Esophagus squamous epithelium (tissue), 5 donors: ENCODE results near the gene FAM78B. TPM values are rescaled to one million over a fixed set of nuclear protein-coding genes. Genes with fewer than 3 reads are reported as not detected.

ENCODE experiments used
- DNase-seq: peaks from one replicate; lab custom pipeline; 2025; lab: John Stamatoyannopoulos, UW
- H3K27ac ChIP-seq, 4 donors: fragments of 200-600 bp; sonication (generic); one replicate each; pipeline ENCODE4 v1.5.1; 2016 to 2019; ENCODE audit warnings: mild to moderate bottlenecking in 1 of 4
- H3K27me3 ChIP-seq, 4 donors: fragments of 200-600 bp; sonication (generic); 1 replicate in 3 of 4; 2 replicates in 1 of 4; pipeline versions ENCODE4 v1.5.1 to v1.6.0; 2017 to 2021; ENCODE audit warnings: antibody characterized with exemption in 1 of 4
- H3K36me3 ChIP-seq, 3 donors: fragments of 200-600 bp; sonication (generic); one replicate each; pipeline ENCODE4 v1.5.1; 2016 to 2019
- H3K4me1 ChIP-seq, 3 donors: fragments of 200-600 bp; sonication (generic); one replicate each; pipeline ENCODE4 v1.5.1; 2017 to 2019
- H3K4me3 ChIP-seq, 4 donors: fragments of 200-600 bp; sonication (generic); 1 replicate in 3 of 4; 2 replicates in 1 of 4; pipeline ENCODE4 v1.5.1; 2016 to 2019; ENCODE audit warnings: mild to moderate bottlenecking in 2 of 4, moderate library complexity in 1 of 4
- H3K9me3 ChIP-seq, 3 donors: fragments of 200-600 bp; sonication (generic); one replicate each; pipeline ENCODE4 v1.5.1; 2016 to 2019
- POLR2A ChIP-seq, 4 donors: fragments of 450-650 bp; IDR thresholded peaks; one replicate each; pipeline ENCODE4 v1.6.1; 2017; ENCODE audit warnings: antibody characterized with exemption in 4 of 4, mild to moderate bottlenecking in 4 of 4, moderate library complexity in 3 of 4
- WGBS, 2 donors: methylation state at CpG; one replicate each; pipeline ENCODE4 v1.1.5; 2018; 5-methylcytosine and 5-hydroxymethylcytosine counted together
- intact Hi-C: fragments of 100-400 bp; cut with DNase I; formaldehyde crosslinking; loops from one replicate; pipeline ENCODE4 v1.15.0; 2022
- total RNA-seq, 4 donors: library from RNA; depleted of rRNA; stranded (reverse); fragments of >200 nt; gene quantifications; one replicate each; pipeline ENCODE4 v1.1.0, GENCODE V29; 2016
- TF ChIP-seq, protein P1 (sequence below), 6 experiments: fragments of 450-650 bp in 4 of 6; fragments of 200-600 bp in 2 of 6; sonication (generic) in 2 of 6; IDR thresholded peaks; one replicate each; pipeline ENCODE4 v1.5.1; 2016 to 2019; ENCODE audit warnings: antibody characterized with exemption in 6 of 6, mild to moderate bottlenecking in 4 of 6, moderate library complexity in 4 of 6
- donor health status: DM: yes; HTN: yes; CAD: no.

The FAM78B gene, protein sequence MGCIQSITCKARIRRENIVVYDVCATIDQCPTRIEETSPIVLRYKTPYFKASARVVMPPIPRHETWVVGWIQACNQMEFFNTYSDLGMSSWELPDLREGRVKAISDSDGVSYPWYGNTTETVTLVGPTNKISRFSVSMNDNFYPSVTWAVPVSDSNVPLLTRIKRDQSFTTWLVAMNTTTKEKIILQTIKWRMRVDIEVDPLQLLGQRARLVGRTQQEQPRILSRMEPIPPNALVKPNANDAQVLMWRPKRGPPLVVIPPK
- 1 to 10 TPM in 1 of 4 donors, under 1 TPM in 3; 0.26 to 1.7 (median 0.64) TPM for total RNA-seq

GRCh38 chr1:166166698-166167571 lies at the start of gene FAM78B:
FAM78B (minus strand) TSS chr1:166167001; CDS start chr1:166166248, 753 bp downstream.
- peak within 1 kb of the TSS; percentile 56 to 83 (median 70) for H3K27ac ChIP-seq
- WGBS, 2 donors, result 4% methylated on average over 9 to 15 of the region's 64 CpGs
- intact Hi-C loops, result no loop called here
- no peaks in the 10 kb centered on the region for H3K9me3 ChIP-seq
- H3K4me3 ChIP-seq, result peak within 1 kb of the TSS; percentile 52 to 86 (median 74)
- peak; percentile 11 for DNase-seq
- peaks cover 13 to 33% (median 19%) of the 10 kb centered on the region in 3 donors for H3K4me1 ChIP-seq
- H3K36me3 ChIP-seq, result no peaks in the 10 kb centered on the region
- peaks cover 0 to 36% (median 0%) of the 10 kb centered on the region in 4 donors for H3K27me3 ChIP-seq
- TF ChIP-seq, protein P1, sequence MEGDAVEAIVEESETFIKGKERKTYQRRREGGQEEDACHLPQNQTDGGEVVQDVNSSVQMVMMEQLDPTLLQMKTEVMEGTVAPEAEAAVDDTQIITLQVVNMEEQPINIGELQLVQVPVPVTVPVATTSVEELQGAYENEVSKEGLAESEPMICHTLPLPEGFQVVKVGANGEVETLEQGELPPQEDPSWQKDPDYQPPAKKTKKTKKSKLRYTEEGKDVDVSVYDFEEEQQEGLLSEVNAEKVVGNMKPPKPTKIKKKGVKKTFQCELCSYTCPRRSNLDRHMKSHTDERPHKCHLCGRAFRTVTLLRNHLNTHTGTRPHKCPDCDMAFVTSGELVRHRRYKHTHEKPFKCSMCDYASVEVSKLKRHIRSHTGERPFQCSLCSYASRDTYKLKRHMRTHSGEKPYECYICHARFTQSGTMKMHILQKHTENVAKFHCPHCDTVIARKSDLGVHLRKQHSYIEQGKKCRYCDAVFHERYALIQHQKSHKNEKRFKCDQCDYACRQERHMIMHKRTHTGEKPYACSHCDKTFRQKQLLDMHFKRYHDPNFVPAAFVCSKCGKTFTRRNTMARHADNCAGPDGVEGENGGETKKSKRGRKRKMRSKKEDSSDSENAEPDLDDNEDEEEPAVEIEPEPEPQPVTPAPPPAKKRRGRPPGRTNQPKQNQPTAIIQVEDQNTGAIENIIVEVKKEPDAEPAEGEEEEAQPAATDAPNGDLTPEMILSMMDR (IDR thresholded peaks at IDR 0.05), result peak in 1 of 6 experiments; percentile 7
- TF ChIP-seq POLR2A (IDR thresholded peaks at IDR 0.05), result no peak

DNA sequence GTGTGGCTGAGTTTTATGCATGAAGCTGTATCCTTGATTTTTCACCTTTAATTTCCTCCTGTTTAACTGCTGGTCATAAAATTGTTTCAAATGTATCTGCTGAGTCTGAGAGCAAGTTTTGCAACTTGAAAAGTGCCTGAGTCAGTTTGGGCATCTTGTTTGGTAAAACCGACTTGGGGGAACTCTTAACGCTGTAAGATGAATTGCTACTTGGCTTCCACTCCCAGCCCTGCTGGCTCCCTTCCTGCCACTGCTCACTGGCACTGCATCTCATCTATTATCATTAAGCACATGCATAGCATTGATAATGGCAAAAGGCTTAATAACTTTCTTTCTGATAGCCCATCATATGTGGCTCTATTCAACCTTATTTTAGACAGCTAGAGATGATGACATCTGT lies 35.7 kb upstream of the FAM78B start:
- Histone ChIP-seq H3K27ac (no peak overlapping the region), H3K36me3 (no peaks in the 10 kb centered on the region), H3K4me1 (peaks cover 0 to 3% (median 0%) of the 10 kb centered on the region in 3 donors), H3K27me3 (no peaks in the 10 kb centered on the region), H3K4me3 (no peak overlapping the region), H3K9me3 (no peaks in the 10 kb centered on the region)
- intact Hi-C loops, result no loop called here
- DNase-seq, result no peak
- WGBS, 2 donors, result 32 to 53% methylated on average over 2 of the region's 2 CpGs
- no peak for TF ChIP-seq POLR2A (IDR thresholded peaks at IDR 0.05)
- TF ChIP-seq, protein P1 (IDR thresholded peaks at IDR 0.05), result no peak

DNA sequence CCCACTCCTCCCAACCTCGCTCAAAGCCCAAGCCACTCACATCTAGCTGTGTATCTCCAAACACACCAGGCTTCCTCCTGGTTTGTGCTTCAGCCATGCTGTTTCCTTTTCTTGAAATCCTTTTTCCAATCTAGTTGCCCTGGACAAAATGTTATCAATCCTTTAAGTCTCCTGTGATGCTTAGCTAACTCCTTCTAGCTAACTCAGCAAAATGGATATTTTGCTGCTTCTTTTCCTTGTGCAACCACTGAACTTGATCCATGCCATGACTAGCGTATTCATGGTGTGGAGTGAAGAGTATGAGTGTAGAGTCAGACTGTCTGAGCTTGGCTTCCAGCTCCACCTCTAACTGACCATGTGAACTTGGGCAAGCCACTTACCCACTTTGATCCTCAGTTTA lies 33.9 kb upstream of the FAM78B start:
- intact Hi-C loops, result no loop called here
- H3K4me3 ChIP-seq, result no peak overlapping the region
- no peak for DNase-seq
- no peak overlapping the region for H3K27ac ChIP-seq
- H3K27me3 ChIP-seq, result no peaks in the 10 kb centered on the region
- 60 to 63% methylated on average over 2 of the region's 2 CpGs for WGBS, 2 donors
- H3K4me1 ChIP-seq, result peaks cover 0 to 11% (median 0%) of the 10 kb centered on the region in 3 donors
- no peaks in the 10 kb centered on the region for H3K36me3 ChIP-seq
- H3K9me3 ChIP-seq, result no peaks in the 10 kb centered on the region
- TF ChIP-seq POLR2A (IDR thresholded peaks at IDR 0.05), result no peak
- TF ChIP-seq, protein P1 (IDR thresholded peaks at IDR 0.05), result no peak

DNA sequence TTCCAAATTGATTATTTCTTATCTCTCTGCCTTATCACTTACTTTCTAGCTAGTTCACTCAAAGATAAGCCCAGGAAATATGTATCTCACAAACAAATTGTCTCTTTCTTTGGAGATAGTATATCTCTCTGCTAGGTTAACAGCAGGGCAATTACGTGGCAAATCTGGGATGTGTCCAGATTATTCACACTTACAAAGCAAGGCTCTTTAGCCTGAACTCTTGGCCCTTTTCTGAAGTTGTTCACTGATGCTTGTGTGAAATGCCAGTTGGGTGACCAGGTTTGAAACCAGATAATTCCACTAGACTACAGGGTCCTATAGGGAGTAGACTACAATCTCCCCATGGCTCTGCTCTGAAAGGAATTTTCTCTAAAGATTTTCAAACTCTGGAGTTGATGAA lies 30.8 kb upstream of the FAM78B start:
- Histone ChIP-seq H3K4me3 (no peak overlapping the region), H3K4me1 (peaks cover 0 to 11% (median 0%) of the 10 kb centered on the region in 3 donors), H3K27ac (no peak overlapping the region), H3K9me3 (no peaks in the 10 kb centered on the region), H3K36me3 (no peaks in the 10 kb centered on the region), H3K27me3 (no peaks in the 10 kb centered on the region)
- no peak for DNase-seq
- TF ChIP-seq POLR2A (IDR thresholded peaks at IDR 0.05), result no peak
- TF ChIP-seq, protein P1 (IDR thresholded peaks at IDR 0.05), result no peak
- WGBS, 2 donors, result 14 to 65% methylated on average over 1 of the region's 1 CpG
- intact Hi-C loops, result no loop called here

- H3K27me3 ChIP-seq, result no peaks in the 10 kb centered on the region
- TF ChIP-seq POLR2A (IDR thresholded peaks at IDR 0.05), result no peak
- TF ChIP-seq, protein P1 (IDR thresholded peaks at IDR 0.05), result no peak
- H3K4me1 ChIP-seq, result peaks cover 0 to 11% (median 0%) of the 10 kb centered on the region in 3 donors
- H3K27ac ChIP-seq, result no peak overlapping the region
- H3K4me3 ChIP-seq, result no peak overlapping the region
- intact Hi-C loops, result no loop called here
- no peak for DNase-seq
- no peaks in the 10 kb centered on the region for H3K9me3 ChIP-seq
- H3K36me3 ChIP-seq, result no peaks in the 10 kb centered on the region
- 50 to 79% methylated on average over 1 of the region's 1 CpG for WGBS, 2 donors
Measured at GRCh38 chr1:166197141-166197540, 30.3 kb upstream of the FAM78B start.
